Astrocyte (in vitro differentiated cells and primary cell): Measurements from ENCODE around the gene PBX2.

Experiments
- CTCF ChIP-seq: IDR thresholded peaks from 2 replicates; pipeline ENCODE4 v1.5.1; 2011; ENCODE audit warnings: low read depth, mild to moderate bottlenecking, inconsistent platforms, low read length, moderate library complexity; ENCODE audit not compliant: insufficient read depth
- EZH2 ChIP-seq: IDR thresholded peaks from 2 replicates; pipeline ENCODE4 v1.6.1; 2012; ENCODE audit warnings: mild to moderate bottlenecking, low read length, inconsistent platforms; ENCODE audit not compliant: insufficient read depth

GRCh38 chr6:32179766-32180405, 10.1 kb downstream of the PBX2 start:
- no peak for TF ChIP-seq CTCF
- no peak for TF ChIP-seq EZH2
